ENCODE measurements around the gene UNC79. TPM values are rescaled to one million over a fixed set of nuclear protein-coding genes. Genes with fewer than 3 reads are reported as not detected.

The UNC79 gene
- polyA plus RNA-seq (2012; ENCODE audit: insufficient read length, low read depth): not detected

- no peak for TF ChIP-seq TAF1 (IDR thresholded peaks at IDR 0.05; ENCODE audit: borderline replicate concordance, insufficient read depth, low read length)
- no peak for TF ChIP-seq SIN3A (IDR thresholded peaks at IDR 0.05; ENCODE audit: borderline replicate concordance, insufficient read depth, low read length)
- no peak for TF ChIP-seq POLR2AphosphoS5 (IDR thresholded peaks at IDR 0.05; ENCODE audit: low read depth, low read length)
- TF ChIP-seq REST (IDR thresholded peaks at IDR 0.05; ENCODE audit: insufficient read depth in 1 of 2, low read depth in 2 of 2, low read length in 2 of 2): no peak
- TF ChIP-seq FOXP2 (optimal IDR thresholded peaks at IDR 0.05; ENCODE audit: borderline replicate concordance, extremely low read depth, extremely low read length, insufficient read depth): no peak
These were observed at the start of gene UNC79 for GRCh38 chr14:93430315-93431035. Gene UNC79 (plus strand): TSS chr14:93430939. CDS start chr14:93431030, 91 bp downstream.

- TF ChIP-seq REST (IDR thresholded peaks at IDR 0.05; ENCODE audit: insufficient read depth in 1 of 2, low read depth in 2 of 2, low read length in 2 of 2) (no peak), SIN3A (IDR thresholded peaks at IDR 0.05; ENCODE audit: borderline replicate concordance, insufficient read depth, low read length) (no peak), TAF1 (IDR thresholded peaks at IDR 0.05; ENCODE audit: borderline replicate concordance, insufficient read depth, low read length) (no peak), FOXP2 (optimal IDR thresholded peaks at IDR 0.05; ENCODE audit: borderline replicate concordance, extremely low read depth, extremely low read length, insufficient read depth) (no peak), POLR2AphosphoS5 (IDR thresholded peaks at IDR 0.05; ENCODE audit: low read depth, low read length) (no peak)
These were observed 49.1 kb upstream of the UNC79 start for GRCh38 chr14:93381644-93382043.

- TF ChIP-seq TAF1 (IDR thresholded peaks at IDR 0.05; ENCODE audit: borderline replicate concordance, insufficient read depth, low read length) (no peak), POLR2AphosphoS5 (IDR thresholded peaks at IDR 0.05; ENCODE audit: low read depth, low read length) (no peak), SIN3A (IDR thresholded peaks at IDR 0.05; ENCODE audit: borderline replicate concordance, insufficient read depth, low read length) (no peak), FOXP2 (optimal IDR thresholded peaks at IDR 0.05; ENCODE audit: borderline replicate concordance, extremely low read depth, extremely low read length, insufficient read depth) (no peak), REST (IDR thresholded peaks at IDR 0.05; ENCODE audit: insufficient read depth in 1 of 2, low read depth in 2 of 2, low read length in 2 of 2) (no peak)
These were observed 35.5 kb upstream of the UNC79 start for GRCh38 chr14:93395231-93395630.

- TF ChIP-seq TAF1 (IDR thresholded peaks at IDR 0.05; ENCODE audit: borderline replicate concordance, insufficient read depth, low read length) (no peak), FOXP2 (optimal IDR thresholded peaks at IDR 0.05; ENCODE audit: borderline replicate concordance, extremely low read depth, extremely low read length, insufficient read depth) (no peak), REST (IDR thresholded peaks at IDR 0.05; ENCODE audit: insufficient read depth in 1 of 2, low read depth in 2 of 2, low read length in 2 of 2) (no peak), SIN3A (IDR thresholded peaks at IDR 0.05; ENCODE audit: borderline replicate concordance, insufficient read depth, low read length) (no peak), POLR2AphosphoS5 (IDR thresholded peaks at IDR 0.05; ENCODE audit: low read depth, low read length) (no peak)
These were observed 34.3 kb upstream of the UNC79 start for GRCh38 chr14:93396456-93396855.

Data from PFSK-1 (cell line).